ENCODE results near the gene PFKP.

Gene PFKP

GRCh38 chr10:3150961-3151360 lies 83.6 kb downstream of the PFKP start:
- no peaks in the 10 kb centered on the region for H3K4me1 ChIP-seq (ENCODE audit: control insufficient read depth in 1 of 2, insufficient read depth in 1 of 2, low read depth in 1 of 2, low read length in 1 of 2)
- H3K4me3 ChIP-seq (ENCODE audit: low read depth in 1 of 2, low read length in 1 of 2) = no peak overlapping the region
- H3K36me3 ChIP-seq = peaks cover 98% of the 10 kb centered on the region
- TF ChIP-seq CTCF (IDR thresholded peaks at IDR 0.05) = no peak
- H3K27ac ChIP-seq = no peak overlapping the region
- H3K27me3 ChIP-seq = no peaks in the 10 kb centered on the region
- H3K9me3 ChIP-seq = no peaks in the 10 kb centered on the region

GRCh38 chr10:3151889-3152565 lies 84.7 kb downstream of the PFKP start:
- H3K36me3 ChIP-seq = peaks cover 96% of the 10 kb centered on the region
- no peaks in the 10 kb centered on the region for H3K4me1 ChIP-seq (ENCODE audit: control insufficient read depth in 1 of 2, insufficient read depth in 1 of 2, low read depth in 1 of 2, low read length in 1 of 2)
- H3K9me3 ChIP-seq = no peaks in the 10 kb centered on the region
- TF ChIP-seq CTCF (IDR thresholded peaks at IDR 0.05) = no peak
- H3K4me3 ChIP-seq (ENCODE audit: low read depth in 1 of 2, low read length in 1 of 2) = no peak overlapping the region
- H3K27ac ChIP-seq = no peak overlapping the region
- no peaks in the 10 kb centered on the region for H3K27me3 ChIP-seq

- peaks cover 96% of the 10 kb centered on the region for H3K36me3 ChIP-seq
- no peak for TF ChIP-seq CTCF (IDR thresholded peaks at IDR 0.05)
- H3K9me3 ChIP-seq = no peaks in the 10 kb centered on the region
- H3K27ac ChIP-seq = no peak overlapping the region
- no peaks in the 10 kb centered on the region for H3K27me3 ChIP-seq
- no peak overlapping the region for H3K4me3 ChIP-seq (ENCODE audit: low read depth in 1 of 2, low read length in 1 of 2)
- H3K4me1 ChIP-seq (ENCODE audit: control insufficient read depth in 1 of 2, insufficient read depth in 1 of 2, low read depth in 1 of 2, low read length in 1 of 2) = no peaks in the 10 kb centered on the region
Observed at GRCh38 chr10:3152566-3152935, 85.2 kb downstream of the PFKP start.

- no peak overlapping the region for H3K27ac ChIP-seq
- no peak overlapping the region for H3K4me3 ChIP-seq (ENCODE audit: low read depth in 1 of 2, low read length in 1 of 2)
- H3K36me3 ChIP-seq = peaks cover 94% of the 10 kb centered on the region
- no peak for TF ChIP-seq CTCF (IDR thresholded peaks at IDR 0.05)
- H3K9me3 ChIP-seq = no peaks in the 10 kb centered on the region
- H3K4me1 ChIP-seq (ENCODE audit: control insufficient read depth in 1 of 2, insufficient read depth in 1 of 2, low read depth in 1 of 2, low read length in 1 of 2) = no peaks in the 10 kb centered on the region
- no peaks in the 10 kb centered on the region for H3K27me3 ChIP-seq
Observed at GRCh38 chr10:3154666-3155065, 87.3 kb downstream of the PFKP start.

GRCh38 chr10:3159152-3159551 lies 91.8 kb downstream of the PFKP start:
- no peaks in the 10 kb centered on the region for H3K27me3 ChIP-seq
- H3K36me3 ChIP-seq = peaks cover 82% of the 10 kb centered on the region
- no peaks in the 10 kb centered on the region for H3K4me1 ChIP-seq (ENCODE audit: control insufficient read depth in 1 of 2, insufficient read depth in 1 of 2, low read depth in 1 of 2, low read length in 1 of 2)
- no peak overlapping the region for H3K4me3 ChIP-seq (ENCODE audit: low read depth in 1 of 2, low read length in 1 of 2)
- no peak for TF ChIP-seq CTCF (IDR thresholded peaks at IDR 0.05)
- H3K27ac ChIP-seq = no peak overlapping the region
- no peaks in the 10 kb centered on the region for H3K9me3 ChIP-seq
